T-helper 1 cell treated with Interleukin-12 subunit alpha and Interleukin-12 subunit beta and Interleukin-4 antibody, amounts not matched to agents 30 ng/mL and 1 ng/mL, for 36 hours (primary cell): Measurements from ENCODE around the gene SMAD3. TPM values are rescaled to one million over a fixed set of nuclear protein-coding genes. Genes with fewer than 3 reads are reported as not detected.

Experiments
- intact Hi-C: fragments of 100-400 bp; cut with micrococcal nuclease; formaldehyde crosslinking; loops from one replicate; pipeline ENCODE4 v1.15.1; 2024
- total RNA-seq: library from RNA; stranded (reverse); gene quantifications from 2 replicates; pipeline ENCODE4 v1.2.3, GENCODE V29; 2022

The SMAD3 gene
- total RNA-seq, 1 donor from 2014 or later: 181 TPM

- intact Hi-C loops: loop anchor here (5.0 kb wide), 1 partner anchor 43 kb away; no protein-coding TSS in a partner anchor
Measured at GRCh38 chr15:67175643-67176071, 110.3 kb downstream of the SMAD3 start.

DNA sequence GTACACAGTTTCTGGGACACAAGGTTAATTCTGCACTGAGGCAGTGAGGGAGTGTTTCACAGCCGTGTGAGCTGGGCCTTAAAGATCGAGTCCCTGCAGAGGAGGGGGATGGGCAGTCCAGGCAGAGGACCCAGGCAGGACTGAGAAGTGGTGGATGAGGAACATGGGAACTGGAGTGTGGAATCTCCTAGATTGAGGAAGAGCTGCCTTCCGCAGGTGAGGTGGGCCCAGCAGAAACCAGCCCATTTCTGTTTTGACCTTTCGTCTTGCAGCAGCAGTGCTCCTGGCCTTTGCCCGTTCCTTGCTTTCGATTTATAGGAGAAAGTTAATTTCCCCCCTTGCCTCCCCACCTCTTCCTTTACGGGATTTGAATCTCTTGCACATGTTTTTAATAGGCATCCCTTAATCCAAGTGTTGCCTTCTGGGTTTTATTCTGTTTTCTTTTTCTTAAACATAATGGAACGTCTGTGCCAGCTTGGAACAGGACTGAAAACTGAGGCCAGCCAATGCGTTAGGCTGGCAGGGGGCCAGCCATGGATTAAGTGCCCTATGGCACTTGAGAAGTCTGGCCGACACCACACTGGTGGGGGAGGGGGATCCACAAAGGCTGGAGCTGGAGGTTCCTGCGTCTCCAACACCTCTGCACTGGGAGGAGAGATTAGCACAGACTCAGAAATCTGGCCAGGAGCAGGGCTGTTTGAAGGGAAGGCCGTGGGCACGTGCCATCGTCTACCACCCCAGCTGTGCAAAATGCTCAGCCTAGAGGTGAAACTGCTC is 111.0 kb downstream of the SMAD3 start:
- intact Hi-C loops: loop anchor here (5.0 kb wide), 1 partner anchor 44 kb away; no protein-coding TSS in a partner anchor

GRCh38 chr15:67177752-67178151 is 112.3 kb downstream of the SMAD3 start:
- intact Hi-C loops: loop anchor here (5.0 kb wide), 1 partner anchor 45 kb away; no protein-coding TSS in a partner anchor

DNA sequence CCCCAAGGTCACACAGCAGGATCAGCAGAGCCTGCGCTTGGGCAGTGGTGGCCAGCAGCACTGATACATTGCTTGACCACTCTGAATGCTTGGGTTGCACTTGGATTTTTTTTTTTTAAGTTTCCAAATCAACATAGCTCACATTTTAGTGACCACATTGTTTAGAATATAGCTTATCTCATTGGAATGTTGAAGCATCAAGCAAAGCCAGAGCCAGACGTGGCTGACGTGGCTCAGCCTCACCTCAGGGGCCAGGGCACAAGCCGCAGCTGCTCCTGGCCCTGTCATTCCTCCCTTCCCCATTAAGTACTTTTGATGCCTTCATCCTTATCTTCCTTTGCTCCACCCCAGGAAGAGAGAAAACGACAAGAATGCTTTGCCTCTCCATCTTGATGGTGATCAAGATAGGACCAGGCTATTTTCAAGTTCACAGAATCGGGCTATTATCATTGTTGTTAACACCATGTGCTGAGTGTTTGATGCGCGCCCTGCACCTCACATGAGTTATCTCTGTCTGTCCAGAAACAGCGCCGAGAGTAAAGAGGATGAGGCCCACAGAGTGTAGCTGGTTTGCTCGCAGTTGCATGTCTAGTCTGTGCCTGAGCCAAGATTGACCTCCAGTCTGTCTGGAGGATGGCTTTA is 113.3 kb downstream of the SMAD3 start:
- intact Hi-C loops: loop anchor here (5.0 kb wide), 1 partner anchor 46 kb away; no protein-coding TSS in a partner anchor

DNA sequence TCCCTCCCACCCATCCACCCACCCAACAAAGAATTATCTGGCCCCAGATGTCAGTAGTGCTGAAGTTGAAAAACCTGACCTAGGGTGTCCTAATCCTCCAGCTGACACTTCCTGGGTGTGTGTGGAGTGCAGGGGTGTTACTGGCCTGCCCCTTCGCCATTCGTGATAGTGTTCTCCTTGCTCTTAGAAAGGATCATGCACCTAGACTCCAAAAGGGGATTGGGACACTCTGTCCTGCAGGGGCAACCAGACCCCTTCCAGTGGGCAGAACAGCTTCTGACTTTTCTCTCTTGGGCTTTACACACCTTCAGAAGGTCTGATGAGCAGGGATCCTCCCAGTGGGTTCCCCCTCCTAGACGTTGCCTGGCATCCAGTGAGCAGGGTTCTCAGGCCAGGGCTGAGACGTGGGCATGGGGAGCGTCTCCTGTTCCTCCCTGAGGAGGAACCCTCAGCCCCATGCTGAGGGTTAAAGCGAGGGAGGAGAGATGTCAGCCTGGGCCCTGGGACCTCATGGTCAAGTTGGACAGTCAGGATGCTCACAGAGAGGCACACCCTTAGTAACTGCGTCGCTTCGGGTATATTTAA is 114.1 kb downstream of the SMAD3 start:
- intact Hi-C loops: loop anchor here (5.0 kb wide), 1 partner anchor 47 kb away; no protein-coding TSS in a partner anchor

- intact Hi-C loops: no loop called here
Measured at GRCh38 chr15:67180035-67180434, 114.6 kb downstream of the SMAD3 start.

DNA sequence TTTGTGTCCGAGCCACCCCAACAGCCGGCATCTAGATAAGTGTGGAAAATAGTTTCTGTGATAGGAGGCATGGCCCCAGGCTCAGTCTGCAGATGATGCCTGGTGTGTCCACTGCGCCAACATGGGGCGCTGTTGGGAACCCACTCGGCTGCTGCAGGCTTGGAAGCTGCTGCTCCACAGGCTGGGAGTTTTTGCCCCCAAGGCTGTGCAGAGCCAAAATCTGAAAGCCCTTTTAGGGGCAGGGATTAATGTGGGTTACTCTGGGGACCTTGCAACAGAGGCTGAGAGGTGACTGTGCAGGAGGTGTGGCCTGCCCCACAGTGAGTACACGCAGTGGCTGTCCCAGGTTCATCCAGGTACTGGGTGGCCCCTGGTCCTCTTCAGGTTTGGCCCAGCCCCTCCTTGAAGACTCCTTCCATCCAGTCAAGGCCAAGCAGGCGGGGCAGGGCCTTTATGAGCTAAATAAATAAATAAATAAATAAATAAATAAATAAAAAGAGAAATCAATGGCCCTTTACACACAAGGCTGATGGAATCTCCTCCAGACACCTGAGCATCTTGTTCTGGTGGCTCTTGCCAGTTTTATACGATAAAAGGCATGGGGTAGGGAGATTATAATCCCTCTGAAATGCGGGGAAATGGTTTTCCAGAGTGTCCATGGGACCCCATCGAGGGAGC is 115.3 kb downstream of the SMAD3 start:
- intact Hi-C loops: no loop called here

DNA sequence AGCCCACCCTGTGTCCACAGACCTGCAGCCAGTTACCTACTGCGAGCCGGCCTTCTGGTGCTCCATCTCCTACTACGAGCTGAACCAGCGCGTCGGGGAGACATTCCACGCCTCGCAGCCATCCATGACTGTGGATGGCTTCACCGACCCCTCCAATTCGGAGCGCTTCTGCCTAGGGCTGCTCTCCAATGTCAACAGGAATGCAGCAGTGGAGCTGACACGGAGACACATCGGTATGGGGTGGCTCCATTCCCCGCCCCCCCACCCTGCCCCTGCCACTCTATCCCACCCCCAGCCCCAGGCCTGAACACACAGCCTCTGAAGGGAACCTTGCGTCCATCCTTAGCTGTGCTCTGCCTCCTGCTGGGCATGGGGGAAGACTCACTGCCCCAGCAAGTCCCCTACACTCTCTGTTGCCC is 115.8 kb downstream of the SMAD3 start:
- intact Hi-C loops: no loop called here

DNA sequence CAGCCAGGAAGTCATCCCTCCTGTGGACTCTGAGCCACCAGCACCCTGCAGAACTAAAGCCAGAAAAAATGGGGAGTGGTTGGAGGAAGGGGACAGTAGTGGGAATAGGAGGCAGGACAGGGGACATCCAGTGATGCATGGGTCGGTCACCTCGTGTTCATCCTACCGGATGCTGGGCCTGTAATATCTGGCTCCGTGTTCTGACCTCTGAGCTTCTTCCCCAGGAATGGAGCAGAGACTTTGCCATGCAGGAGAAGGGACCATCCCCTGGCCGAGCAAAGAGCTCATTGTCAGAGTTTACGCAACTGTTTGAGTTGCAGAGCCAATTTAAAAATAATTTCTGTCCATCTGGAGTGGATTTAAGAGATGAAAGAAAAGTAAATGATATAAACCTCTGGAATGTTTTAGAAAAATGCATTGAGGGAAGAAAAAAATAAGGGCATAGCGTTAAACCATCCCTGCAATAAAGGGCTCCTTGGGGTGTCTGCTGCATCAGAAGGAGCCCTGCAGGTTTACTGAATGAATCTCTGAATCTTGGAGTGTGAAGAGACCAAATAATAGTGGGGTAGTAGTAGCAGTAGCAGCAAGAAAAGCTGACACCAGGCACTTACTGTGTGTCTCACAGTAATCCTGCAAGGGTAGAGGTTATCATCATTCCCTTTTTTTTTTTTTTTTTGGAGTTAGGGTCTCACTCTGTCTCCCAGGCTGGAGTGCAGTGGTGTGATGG is 118.2 kb downstream of the SMAD3 start:
- intact Hi-C loops: no loop called here

- intact Hi-C loops: no loop called here
Measured at GRCh38 chr15:67184208-67184925, 119.0 kb downstream of the SMAD3 start.

DNA sequence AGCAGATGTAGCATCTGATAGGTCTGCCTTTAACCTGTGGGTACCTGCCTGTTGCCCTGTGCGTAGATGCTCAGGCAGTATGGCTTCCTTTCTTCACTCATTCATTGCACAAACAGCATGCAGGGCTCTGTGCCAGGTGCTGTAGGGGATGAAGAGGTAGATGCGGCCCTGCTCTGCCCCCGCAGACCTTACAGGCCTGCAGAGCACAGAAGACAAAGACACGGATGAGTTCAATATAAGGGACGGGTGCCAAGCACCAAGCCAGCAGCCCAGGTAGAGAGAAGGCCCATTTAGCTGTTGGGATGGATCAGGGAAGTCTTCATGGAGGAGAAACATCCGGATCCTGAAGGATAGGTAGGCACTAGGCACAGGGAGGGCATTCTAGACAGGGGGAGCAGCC is 119.6 kb downstream of the SMAD3 start:
- intact Hi-C loops: no loop called here

DNA sequence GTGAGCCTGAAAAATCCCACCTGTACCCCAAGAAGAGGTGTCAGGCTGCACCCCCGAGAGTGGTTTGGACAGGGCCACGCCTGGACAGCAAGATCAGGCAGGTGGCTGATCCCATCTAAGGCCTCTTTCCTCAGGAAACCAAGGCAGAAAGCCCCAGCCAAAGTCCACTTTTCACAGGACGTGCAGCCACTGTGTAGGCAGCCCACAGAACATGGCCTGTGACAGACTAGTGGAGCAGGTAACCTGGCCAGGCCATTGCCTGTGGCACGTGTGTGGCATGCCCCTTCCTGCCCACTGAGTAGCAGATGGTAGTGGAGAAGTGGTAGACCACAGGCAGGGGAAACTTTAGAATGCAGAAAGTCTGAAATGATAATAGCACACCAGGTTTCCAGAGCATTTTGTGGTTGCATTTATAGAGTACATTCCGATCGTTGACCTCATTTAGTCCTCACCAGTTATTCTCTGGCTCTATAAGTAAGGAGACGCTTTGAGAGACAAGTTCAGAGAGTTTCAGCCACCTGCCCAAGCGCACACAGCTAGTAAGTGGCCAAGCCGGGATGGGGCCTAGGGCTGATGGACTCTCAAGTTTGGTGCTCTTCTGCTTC is 120.3 kb downstream of the SMAD3 start:
- intact Hi-C loops: no loop called here

- intact Hi-C loops: no loop called here
Measured at GRCh38 chr15:67186226-67186649, 120.8 kb downstream of the SMAD3 start.

- intact Hi-C loops: no loop called here
Measured at GRCh38 chr15:67186688-67187087, 121.3 kb downstream of the SMAD3 start.

DNA sequence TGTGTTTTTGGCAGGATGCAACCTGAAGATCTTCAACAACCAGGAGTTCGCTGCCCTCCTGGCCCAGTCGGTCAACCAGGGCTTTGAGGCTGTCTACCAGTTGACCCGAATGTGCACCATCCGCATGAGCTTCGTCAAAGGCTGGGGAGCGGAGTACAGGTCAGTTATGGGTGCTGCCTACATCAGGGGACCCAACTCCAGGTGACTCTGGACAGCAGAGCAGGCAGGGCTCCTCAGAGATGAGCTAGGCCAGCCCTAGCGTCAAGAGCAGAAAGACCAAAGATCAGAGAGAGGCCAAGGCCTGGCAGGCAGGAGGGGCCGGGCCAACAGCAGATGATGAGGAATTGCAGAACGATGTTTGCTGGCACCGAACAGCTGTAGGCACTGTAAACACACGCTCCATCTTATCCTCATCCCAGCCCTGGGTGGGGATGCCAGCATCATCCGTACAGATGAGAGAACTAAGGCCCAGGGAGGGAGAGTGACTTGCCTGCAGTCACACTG is 122.0 kb downstream of the SMAD3 start:
- intact Hi-C loops: no loop called here

DNA sequence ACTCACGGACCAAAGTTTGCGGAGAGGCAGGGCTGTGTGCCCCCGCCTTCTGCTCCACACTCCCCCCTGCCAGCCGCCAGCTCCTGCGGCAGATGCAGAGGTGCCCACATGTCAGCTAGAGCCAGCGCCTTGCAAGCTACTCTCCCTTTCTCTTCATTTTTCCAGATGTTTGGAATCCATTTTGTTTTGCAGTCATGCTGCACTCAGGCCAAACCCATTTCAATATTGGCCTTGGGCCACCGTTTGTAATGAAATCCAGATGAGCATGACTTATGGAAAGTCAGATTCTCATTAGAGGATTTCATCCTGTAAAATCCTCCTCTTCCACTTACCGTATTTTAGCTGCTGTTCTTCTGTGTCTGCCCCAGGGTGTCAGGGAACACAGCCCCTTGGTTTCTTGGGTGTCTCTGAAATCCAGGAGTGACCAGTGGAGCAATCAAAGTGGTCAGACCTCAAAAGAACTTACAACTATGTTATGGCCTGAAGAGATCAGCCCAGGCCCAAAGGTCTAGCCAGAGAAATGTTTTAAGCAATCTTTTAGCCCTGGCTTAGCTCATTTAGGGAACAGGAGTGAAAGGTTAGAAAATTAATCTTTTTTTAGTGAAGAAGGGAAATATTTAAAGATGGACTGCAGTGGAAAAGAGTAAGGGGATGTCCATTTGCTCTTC is 123.3 kb downstream of the SMAD3 start:
- intact Hi-C loops: no loop called here

- intact Hi-C loops: no loop called here
Measured at GRCh38 chr15:67189326-67190051, 124.1 kb downstream of the SMAD3 start.

DNA sequence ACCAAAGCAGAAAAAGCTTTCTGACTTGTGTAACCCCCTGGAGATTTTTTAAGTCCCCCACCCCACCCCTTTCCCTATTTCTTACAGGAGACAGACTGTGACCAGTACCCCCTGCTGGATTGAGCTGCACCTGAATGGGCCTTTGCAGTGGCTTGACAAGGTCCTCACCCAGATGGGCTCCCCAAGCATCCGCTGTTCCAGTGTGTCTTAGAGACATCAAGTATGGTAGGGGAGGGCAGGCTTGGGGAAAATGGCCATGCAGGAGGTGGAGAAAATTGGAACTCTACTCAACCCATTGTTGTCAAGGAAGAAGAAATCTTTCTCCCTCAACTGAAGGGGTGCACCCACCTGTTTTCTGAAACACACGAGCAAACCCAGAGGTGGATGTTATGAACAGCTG is 124.9 kb downstream of the SMAD3 start:
- intact Hi-C loops: no loop called here
